SK-N-SH (cell line): ENCODE results near the gene COL4A6.

Source experiments
- ELF1 ChIP-seq: IDR thresholded peaks from 2 replicates; pipeline ENCODE4 v1.4.0; 2012
- GATA2 ChIP-seq: sonication (generic); formaldehyde crosslinking; IDR thresholded peaks from 2 replicates; pipeline ENCODE4 v1.5.0; 2020; ENCODE audit warnings: mild to moderate bottlenecking, missing genetic modification reagents
- JUND ChIP-seq: IDR thresholded peaks from 2 replicates; pipeline ENCODE4 v1.4.0; 2012
- MXI1 ChIP-seq: IDR thresholded peaks from 2 replicates; pipeline ENCODE4 v1.6.1; 2012; ENCODE audit warnings: mild to moderate bottlenecking, low read depth, low read length, improper control_type of control experiment
- NFIC ChIP-seq: IDR thresholded peaks from 2 replicates; pipeline ENCODE4 v1.4.0; 2012; ENCODE audit warnings: borderline replicate concordance
- POLR2AphosphoS5 ChIP-seq: IDR thresholded peaks from 2 replicates; pipeline ENCODE4 v1.6.1; 2012; ENCODE audit warnings: low read depth, low read length
- RCOR1 ChIP-seq: fragments of 150-350 bp; IDR thresholded peaks from 2 replicates; pipeline ENCODE4 v1.6.1; 2017; ENCODE audit warnings: antibody characterized with exemption, low read length
- REST ChIP-seq: IDR thresholded peaks from 2 replicates; pipeline ENCODE4 v1.6.1; 2012; ENCODE audit warnings: mild to moderate bottlenecking, low read depth, low read length, moderate library complexity
- RFX5 ChIP-seq: IDR thresholded peaks from 2 replicates; pipeline ENCODE4 v1.6.1; 2012; ENCODE audit warnings: mild to moderate bottlenecking, improper control_type of control experiment, low read length
- TEAD4 ChIP-seq: IDR thresholded peaks from 2 replicates; pipeline ENCODE4 v1.4.0; 2012; ENCODE audit warnings: mild to moderate bottlenecking, borderline replicate concordance; ENCODE audit not compliant: insufficient read depth
- YY1 ChIP-seq: IDR thresholded peaks from 2 replicates; pipeline ENCODE4 v1.4.0; 2012; ENCODE audit warnings: low read depth, mild to moderate bottlenecking
- TF ChIP-seq, protein P1 (sequence below): fragments of 200-600 bp; sonication (generic); IDR thresholded peaks from 2 replicates; pipeline ENCODE4 v1.6.1; 2017; ENCODE audit warnings: antibody characterized with exemption, mild to moderate bottlenecking, moderate library complexity
- TF ChIP-seq, protein P2 (sequence below): IDR thresholded peaks from 2 replicates; pipeline ENCODE4 v1.4.0; 2012; ENCODE audit warnings: low read depth

- TF ChIP-seq, protein P1, sequence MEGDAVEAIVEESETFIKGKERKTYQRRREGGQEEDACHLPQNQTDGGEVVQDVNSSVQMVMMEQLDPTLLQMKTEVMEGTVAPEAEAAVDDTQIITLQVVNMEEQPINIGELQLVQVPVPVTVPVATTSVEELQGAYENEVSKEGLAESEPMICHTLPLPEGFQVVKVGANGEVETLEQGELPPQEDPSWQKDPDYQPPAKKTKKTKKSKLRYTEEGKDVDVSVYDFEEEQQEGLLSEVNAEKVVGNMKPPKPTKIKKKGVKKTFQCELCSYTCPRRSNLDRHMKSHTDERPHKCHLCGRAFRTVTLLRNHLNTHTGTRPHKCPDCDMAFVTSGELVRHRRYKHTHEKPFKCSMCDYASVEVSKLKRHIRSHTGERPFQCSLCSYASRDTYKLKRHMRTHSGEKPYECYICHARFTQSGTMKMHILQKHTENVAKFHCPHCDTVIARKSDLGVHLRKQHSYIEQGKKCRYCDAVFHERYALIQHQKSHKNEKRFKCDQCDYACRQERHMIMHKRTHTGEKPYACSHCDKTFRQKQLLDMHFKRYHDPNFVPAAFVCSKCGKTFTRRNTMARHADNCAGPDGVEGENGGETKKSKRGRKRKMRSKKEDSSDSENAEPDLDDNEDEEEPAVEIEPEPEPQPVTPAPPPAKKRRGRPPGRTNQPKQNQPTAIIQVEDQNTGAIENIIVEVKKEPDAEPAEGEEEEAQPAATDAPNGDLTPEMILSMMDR, result peak; percentile 58
- TF ChIP-seq YY1 (peak; percentile 86), GATA2 (CRISPR knock-in tag) (no peak), MXI1 (no peak), RCOR1 (no peak), RFX5 (no peak), TEAD4 (no peak), POLR2AphosphoS5 (no peak), ELF1 (no peak), NFIC (no peak), REST (no peak), JUND (no peak)
- TF ChIP-seq, protein P2, sequence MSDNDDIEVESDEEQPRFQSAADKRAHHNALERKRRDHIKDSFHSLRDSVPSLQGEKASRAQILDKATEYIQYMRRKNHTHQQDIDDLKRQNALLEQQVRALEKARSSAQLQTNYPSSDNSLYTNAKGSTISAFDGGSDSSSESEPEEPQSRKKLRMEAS, result no peak
Measured at GRCh38 chrX:108165383-108166111, 272.7 kb downstream of the COL4A6 start.
